Esophagus (tissue), 2 donors: Measurements from ENCODE around the gene A1BG. TPM values are rescaled to one million over a fixed set of nuclear protein-coding genes. Genes with fewer than 3 reads are reported as not detected.
A peak's percentile ranks its signal among the peaks of the same experiment; 100 is the strongest.

Source experiments
- H3K27ac ChIP-seq, 2 donors: one replicate each; pipeline ENCODE4 v1.5.1; 2013; ENCODE audit warnings: low read depth in 2 of 2, mild to moderate bottlenecking in 2 of 2, inconsistent platforms in 1 of 2, low read length in 1 of 2, moderate library complexity in 1 of 2
- H3K27me3 ChIP-seq, 2 donors: one replicate each; pipeline ENCODE4 v1.6.1; 2013; ENCODE audit warnings: low read length in 2 of 2, control low read depth in 1 of 2, mild to moderate bottlenecking in 1 of 2; ENCODE audit not compliant: insufficient read depth in 2 of 2, control insufficient read depth in 1 of 2
- H3K36me3 ChIP-seq, 2 donors: one replicate each; pipeline ENCODE4 v1.6.1; 2013; ENCODE audit warnings: low read length in 1 of 2; ENCODE audit not compliant: control insufficient read depth in 2 of 2, insufficient read depth in 2 of 2
- H3K4me1 ChIP-seq, 2 donors: one replicate each; pipeline ENCODE4 v1.6.1; 2013; ENCODE audit warnings: low read length in 1 of 2; ENCODE audit not compliant: control insufficient read depth in 2 of 2, insufficient read depth in 2 of 2
- H3K4me3 ChIP-seq, 2 donors: one replicate each; pipeline ENCODE4 v1.5.1; 2013; ENCODE audit warnings: low read length in 2 of 2, mild to moderate bottlenecking in 2 of 2, low read depth in 1 of 2, moderate library complexity in 1 of 2
- H3K9me3 ChIP-seq, 2 donors: one replicate each; pipeline ENCODE4 v1.6.1; 2013; ENCODE audit warnings: mild to moderate bottlenecking in 2 of 2, low read depth in 1 of 2, low read length in 1 of 2, moderate library complexity in 1 of 2; ENCODE audit not compliant: control insufficient read depth in 2 of 2, insufficient read depth in 1 of 2
- WGBS, 2 donors: extraction: QIAGEN DNeasy Blood & Tissue Kit; methylation state at CpG; one replicate each; pipeline ENCODE4 v1.1.7; 2013; 5-methylcytosine and 5-hydroxymethylcytosine counted together
- polyA plus RNA-seq, 2 donors: library from polyadenylated mRNA; stranded (reverse); fragments of 200-250 nt; gene quantifications; one replicate each; pipeline ENCODE4 v1.2.3, GENCODE V29; 2013
- donor health status: healthy with polysubstance abuse.
- donor health status: Bipolar disorder and iron deficiency.

A1BG gene
- polyA plus RNA-seq, 2 donors: 5.4 to 10.6 TPM

DNA sequence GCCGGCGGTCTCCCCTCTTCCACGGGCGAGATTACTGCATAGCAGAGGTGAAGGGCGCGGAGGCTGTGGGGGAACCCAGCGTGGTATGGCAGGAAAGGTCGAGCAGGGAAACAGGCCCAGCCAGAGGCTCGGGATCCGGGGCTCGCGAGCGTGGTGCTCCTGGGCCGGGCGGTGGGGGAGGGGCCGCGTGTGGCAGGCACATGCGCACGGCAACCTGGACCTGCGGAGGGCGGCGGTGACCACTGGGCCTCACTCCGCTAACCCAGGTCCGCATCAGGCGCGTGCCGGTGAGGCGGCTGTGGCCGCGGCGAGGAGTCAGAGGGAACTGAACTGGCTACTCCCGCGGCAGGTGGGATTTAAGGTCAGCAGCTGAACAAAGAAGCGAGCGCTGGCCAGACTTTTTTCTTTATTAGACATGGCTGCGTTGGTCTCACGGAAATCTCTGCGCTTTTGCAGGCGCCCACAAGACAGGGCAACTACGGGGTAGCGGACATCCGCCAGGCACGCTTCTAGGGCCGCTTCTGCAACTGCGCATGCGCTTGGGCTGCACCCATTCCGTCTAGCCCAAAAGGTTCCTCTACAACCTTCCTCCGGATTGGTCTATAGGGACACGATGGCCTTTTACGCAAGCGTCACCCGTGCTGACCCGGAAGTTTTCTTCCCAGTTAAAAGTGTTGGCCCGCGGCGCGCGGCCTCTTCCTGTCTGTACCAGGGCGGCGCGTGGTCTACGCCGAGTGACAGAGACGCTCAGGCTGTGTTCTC lies 33.5 kb upstream of the A1BG start, which contains the start of gene RPS5:
RPS5 (plus strand) TSS at position 694 of the 762 bp plus-strand sequence. CDS start 869 bp downstream, outside the sequence.
- 0 to 1% methylated on average over 64 of the region's 64 CpGs for WGBS, 2 donors
- Histone ChIP-seq H3K4me3 (peak within 1 kb of the TSS; percentile 80 to 84), H3K36me3 (peaks cover 0 to 4% of the 10 kb centered on the region in 2 donors), H3K9me3 (no peaks in the 10 kb centered on the region), H3K27me3 (no peaks in the 10 kb centered on the region), H3K27ac (peak within 1 kb of the TSS; percentile 98 to 99), H3K4me1 (peaks cover 9 to 18% of the 10 kb centered on the region in 2 donors)

DNA sequence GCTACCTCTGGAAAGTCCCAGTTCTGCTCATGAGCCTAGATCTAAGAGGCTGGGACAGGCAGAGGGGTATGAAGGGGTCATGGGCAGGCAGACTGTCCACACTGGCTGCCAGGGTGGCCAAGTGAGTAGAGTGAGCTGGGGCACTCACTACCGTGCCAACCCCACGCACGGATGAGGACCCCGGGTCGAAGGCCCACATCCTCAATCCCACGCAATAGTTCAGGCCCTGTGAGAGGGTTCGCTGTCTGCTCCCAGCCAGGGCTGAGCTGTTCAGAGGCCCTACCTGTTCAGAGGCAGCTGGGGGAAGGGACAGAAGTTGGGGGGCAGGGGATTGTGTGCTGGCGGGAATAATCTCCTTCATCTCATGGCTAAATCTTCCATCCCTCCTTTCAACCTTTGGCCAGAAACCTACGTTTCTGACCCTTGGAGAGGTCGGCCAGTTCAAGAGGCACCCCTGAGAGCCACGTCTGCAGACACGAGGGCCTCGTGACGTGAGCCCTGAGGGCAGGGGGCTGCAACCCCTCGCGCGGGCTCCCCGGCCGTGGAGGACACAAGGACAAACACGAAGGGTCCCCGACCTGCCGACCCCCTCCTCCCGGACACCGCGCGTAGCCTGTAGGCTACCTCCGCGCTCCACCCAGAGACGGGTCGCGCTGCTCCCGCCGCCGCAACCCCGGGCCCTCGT lies 32.7 kb upstream of the A1BG start:
- WGBS, 2 donors: 5 to 6% methylated on average over 32 to 36 of the region's 36 CpGs
- Histone ChIP-seq H3K4me3 (peak overlapping the region; percentile 80 to 84), H3K9me3 (no peaks in the 10 kb centered on the region), H3K27ac (peak overlapping the region; percentile 98 to 99), H3K27me3 (no peaks in the 10 kb centered on the region), H3K4me1 (peaks cover 9 to 21% of the 10 kb centered on the region in 2 donors), H3K36me3 (peaks cover 0 to 4% of the 10 kb centered on the region in 2 donors)

DNA sequence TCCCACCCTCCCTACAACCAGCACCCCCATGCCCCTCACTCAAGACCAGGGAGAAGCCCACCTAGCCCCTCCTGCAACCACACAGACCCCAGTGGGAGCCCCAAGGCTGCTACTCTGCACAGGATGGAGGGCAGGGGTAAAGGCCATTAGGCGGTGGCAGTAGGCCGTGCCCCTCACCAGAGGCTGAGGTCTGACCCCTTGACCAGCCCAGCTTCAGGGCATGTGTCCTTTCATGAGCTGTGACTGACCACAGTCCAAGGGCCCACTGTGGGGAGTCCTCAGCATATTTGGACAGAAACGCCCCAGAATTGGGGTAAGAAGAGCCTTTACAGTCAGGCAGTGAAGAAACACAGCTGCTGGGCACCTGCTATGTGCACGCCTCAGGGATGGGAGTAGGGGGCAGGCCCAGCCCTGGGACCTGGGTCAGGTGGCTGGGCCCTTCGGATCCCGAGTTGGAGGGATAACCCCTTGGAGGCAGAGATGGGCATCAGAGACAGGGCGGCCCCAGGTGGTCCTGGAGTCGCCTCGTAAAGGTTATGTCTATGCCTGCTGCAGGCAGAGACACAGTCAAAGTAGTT lies 32.1 kb upstream of the A1BG start:
- peak overlapping the region in 1 of 2 donors; percentile 80 for H3K4me3 ChIP-seq
- 70% methylated on average over 9 of the region's 9 CpGs for WGBS, 2 donors
- H3K4me1 ChIP-seq: peaks cover 9 to 21% of the 10 kb centered on the region in 2 donors
- H3K9me3 ChIP-seq: no peaks in the 10 kb centered on the region
- peak overlapping the region; percentile 98 to 99 for H3K27ac ChIP-seq
- H3K36me3 ChIP-seq: peaks cover 0 to 4% of the 10 kb centered on the region in 2 donors
- H3K27me3 ChIP-seq: no peaks in the 10 kb centered on the region

- Histone ChIP-seq H3K36me3 (peaks cover 0 to 3% of the 10 kb centered on the region in 2 donors), H3K4me1 (peaks cover 8 to 31% of the 10 kb centered on the region in 2 donors), H3K27me3 (no peaks in the 10 kb centered on the region), H3K27ac (no peak overlapping the region), H3K9me3 (no peaks in the 10 kb centered on the region), H3K4me3 (no peak overlapping the region)
- 90% methylated on average over 6 of the region's 6 CpGs for WGBS, 2 donors
These were observed 29.8 kb upstream of the A1BG start for GRCh38 chr19:58382997-58383603.

GRCh38 chr19:58381460-58382212 lies 28.3 kb upstream of the A1BG start:
- Histone ChIP-seq H3K9me3 (no peaks in the 10 kb centered on the region), H3K4me3 (peak overlapping the region; percentile 77 to 88), H3K27ac (peak overlapping the region; percentile 68 to 88), H3K27me3 (no peaks in the 10 kb centered on the region), H3K36me3 (peaks cover 0 to 2% of the 10 kb centered on the region in 2 donors), H3K4me1 (peaks cover 6 to 26% of the 10 kb centered on the region in 2 donors)
- 27 to 28% methylated on average over 26 of the region's 26 CpGs for WGBS, 2 donors

DNA sequence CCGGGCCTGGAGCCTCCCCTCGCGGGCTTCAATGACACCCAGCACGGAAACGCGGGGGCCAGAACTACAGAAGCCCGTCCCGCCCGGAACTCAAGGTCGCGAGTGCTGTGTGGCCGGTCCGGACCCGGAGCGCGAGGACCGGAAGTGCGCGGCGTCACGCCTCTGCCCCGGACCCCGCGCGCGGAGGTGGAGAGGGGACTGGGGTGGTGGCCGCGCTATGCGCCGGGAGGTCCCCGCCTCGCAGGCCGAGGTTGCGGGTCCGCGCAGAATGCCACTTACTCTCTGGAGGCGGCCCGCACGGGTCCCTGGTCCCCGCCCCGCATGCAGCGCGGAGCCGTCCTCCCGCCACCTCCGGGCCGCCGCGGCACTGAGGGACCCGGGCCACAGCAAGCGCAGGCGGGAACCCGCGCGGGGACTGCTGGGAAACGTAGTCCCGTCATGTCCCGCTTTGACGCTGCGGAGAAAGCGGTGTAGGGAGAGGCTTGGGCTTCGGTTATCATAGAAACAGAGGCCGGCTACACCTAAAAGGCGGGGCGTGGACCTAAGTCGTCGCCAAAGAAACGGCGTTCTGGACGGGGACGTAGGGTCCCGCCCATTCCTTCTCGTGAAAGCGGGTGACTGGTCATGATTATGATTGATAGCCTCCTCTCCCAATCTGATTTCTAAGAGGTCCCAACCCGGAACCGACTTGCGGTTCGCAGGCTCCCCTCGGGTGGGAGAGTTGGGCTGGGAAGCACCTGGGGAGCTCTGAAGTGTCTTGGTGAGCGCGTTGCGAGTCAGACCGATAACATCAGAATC lies 27.6 kb upstream of the A1BG start, which contains the start of gene ZNF837:
ZNF837 (minus strand) TSS at position 369 of the 798 bp plus-strand sequence. CDS start 11,698 bp downstream, outside the sequence.
- H3K9me3 ChIP-seq: no peaks in the 10 kb centered on the region
- peaks cover 0 to 2% of the 10 kb centered on the region in 2 donors for H3K36me3 ChIP-seq
- H3K27ac ChIP-seq: peak within 1 kb of the TSS; percentile 96 to 97
- H3K4me1 ChIP-seq: peaks cover 6 to 22% of the 10 kb centered on the region in 2 donors
- no peaks in the 10 kb centered on the region for H3K27me3 ChIP-seq
- WGBS, 2 donors: 0% methylated on average over 83 of the region's 83 CpGs
- peak within 1 kb of the TSS; percentile 77 to 88 for H3K4me3 ChIP-seq

- 5 to 6% methylated on average over 24 of the region's 24 CpGs for WGBS, 2 donors
- Histone ChIP-seq H3K4me1 (peaks cover 2 to 18% of the 10 kb centered on the region in 2 donors), H3K27ac (peak overlapping the region; percentile 96 to 97), H3K4me3 (peak overlapping the region; percentile 77 to 88), H3K36me3 (peaks cover 0 to 2% of the 10 kb centered on the region in 2 donors), H3K9me3 (no peaks in the 10 kb centered on the region), H3K27me3 (no peaks in the 10 kb centered on the region)
These were observed 26.9 kb upstream of the A1BG start for GRCh38 chr19:58380037-58380661.

DNA sequence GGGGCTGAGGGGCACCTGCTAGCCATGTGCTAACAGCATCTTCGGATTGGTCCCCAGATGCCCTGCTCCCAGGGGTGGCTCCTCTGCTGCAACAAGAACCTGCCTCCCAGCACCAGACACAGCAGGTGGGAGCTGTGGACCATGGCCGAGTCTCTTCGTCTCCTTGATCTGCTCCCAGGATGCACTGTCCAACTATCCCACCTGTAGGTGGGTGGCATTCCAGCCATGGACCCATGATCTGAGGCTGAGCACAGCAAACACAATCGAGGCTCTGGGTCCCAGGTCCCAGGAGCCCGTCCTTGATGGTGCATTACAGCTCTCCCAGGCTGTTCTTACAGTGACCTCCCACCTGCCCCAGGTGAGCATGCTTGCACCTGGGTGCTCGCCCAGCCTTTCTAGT lies 26.0 kb upstream of the A1BG start:
- Histone ChIP-seq H3K9me3 (no peaks in the 10 kb centered on the region), H3K27ac (no peak overlapping the region), H3K27me3 (no peaks in the 10 kb centered on the region), H3K4me1 (peaks cover 2 to 18% of the 10 kb centered on the region in 2 donors), H3K36me3 (peaks cover 0 to 2% of the 10 kb centered on the region in 2 donors), H3K4me3 (no peak overlapping the region)
- WGBS, 2 donors: 91 to 95% methylated on average over 6 of the region's 6 CpGs
